Measurements from ENCODE around the gene ZBTB7B.

DNA sequence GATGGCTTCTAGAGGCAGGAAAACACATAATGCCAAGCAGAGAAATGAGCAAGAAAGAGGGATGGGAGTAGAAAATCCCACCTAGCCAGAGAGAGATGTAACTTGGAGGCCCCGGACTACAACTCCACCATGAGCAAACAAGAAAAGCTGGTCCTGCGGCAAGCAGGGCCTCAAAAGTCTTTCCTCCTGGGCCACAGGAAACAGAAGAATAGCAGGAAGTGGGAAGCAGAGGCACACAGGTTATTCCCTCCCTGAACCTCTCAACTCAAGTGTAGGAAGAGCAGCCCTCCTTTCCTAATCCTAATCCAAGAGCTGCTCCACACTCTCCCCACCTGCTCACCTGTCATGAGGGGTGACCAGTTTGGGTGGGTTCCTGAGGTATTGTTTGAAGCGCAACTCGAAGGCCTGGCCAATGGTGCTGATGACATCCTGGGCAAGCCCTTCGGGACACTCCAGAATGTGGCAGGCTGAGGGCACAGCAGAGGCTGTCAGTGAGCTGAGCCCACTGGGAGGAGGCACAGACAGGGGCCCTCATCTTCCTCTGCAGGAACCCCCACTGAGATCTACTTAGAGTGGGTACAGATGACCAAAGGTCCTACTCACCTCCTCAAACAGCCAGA is 35.2 kb upstream of the ZBTB7B start:
- TF ChIP-seq GATA2 (IDR thresholded peaks at IDR 0.05; ENCODE audit: low read depth, low read length), result no peak
- TF ChIP-seq GATA3 (IDR thresholded peaks at IDR 0.05; ENCODE audit: low read depth, low read length), result no peak

All from SH-SY5Y (cell line).